Measurements from ENCODE around the gene GPR156.

GRCh38 chr3:120285508-120285841 lies 453 bp upstream of the GPR156 start:
- TF ChIP-seq REST (IDR thresholded peaks at IDR 0.05; ENCODE audit: low read depth), result no peak
- no peak for TF ChIP-seq CEBPB (IDR thresholded peaks at IDR 0.05)
- no peak for TF ChIP-seq EP300 (IDR thresholded peaks at IDR 0.05; ENCODE audit: borderline replicate concordance)
- TF ChIP-seq TEAD4 (IDR thresholded peaks at IDR 0.05), result no peak
- no peak for TF ChIP-seq YY1 (IDR thresholded peaks at IDR 0.05; ENCODE audit: low read depth)
